Esophagus (tissue), 2 donors: ENCODE measurements around the gene PRRX1. TPM values are rescaled to one million over a fixed set of nuclear protein-coding genes. Genes with fewer than 3 reads are reported as not detected.

Source experiments
- H3K27ac ChIP-seq, 2 donors: one replicate each; pipeline ENCODE4 v1.5.1; 2013; ENCODE audit warnings: low read depth in 2 of 2, mild to moderate bottlenecking in 2 of 2, inconsistent platforms in 1 of 2, low read length in 1 of 2, moderate library complexity in 1 of 2
- H3K27me3 ChIP-seq, 2 donors: one replicate each; pipeline ENCODE4 v1.6.1; 2013; ENCODE audit warnings: low read length in 2 of 2, control low read depth in 1 of 2, mild to moderate bottlenecking in 1 of 2; ENCODE audit not compliant: insufficient read depth in 2 of 2, control insufficient read depth in 1 of 2
- H3K36me3 ChIP-seq, 2 donors: one replicate each; pipeline ENCODE4 v1.6.1; 2013; ENCODE audit warnings: low read length in 1 of 2; ENCODE audit not compliant: control insufficient read depth in 2 of 2, insufficient read depth in 2 of 2
- H3K4me1 ChIP-seq, 2 donors: one replicate each; pipeline ENCODE4 v1.6.1; 2013; ENCODE audit warnings: low read length in 1 of 2; ENCODE audit not compliant: control insufficient read depth in 2 of 2, insufficient read depth in 2 of 2
- H3K4me3 ChIP-seq, 2 donors: one replicate each; pipeline ENCODE4 v1.5.1; 2013; ENCODE audit warnings: low read length in 2 of 2, mild to moderate bottlenecking in 2 of 2, low read depth in 1 of 2, moderate library complexity in 1 of 2
- H3K9me3 ChIP-seq, 2 donors: one replicate each; pipeline ENCODE4 v1.6.1; 2013; ENCODE audit warnings: mild to moderate bottlenecking in 2 of 2, low read depth in 1 of 2, low read length in 1 of 2, moderate library complexity in 1 of 2; ENCODE audit not compliant: control insufficient read depth in 2 of 2, insufficient read depth in 1 of 2
- whole genome bisulfite sequencing, 2 donors: extraction: QIAGEN DNeasy Blood & Tissue Kit; methylation state at CpG; one replicate each; pipeline ENCODE4 v1.1.7; 2013; 5-methylcytosine and 5-hydroxymethylcytosine counted together
- polyA plus RNA-seq, 2 donors: library from polyadenylated mRNA; stranded (reverse); fragments of 200-250 nt; gene quantifications; one replicate each; pipeline ENCODE4 v1.2.3, GENCODE V29; 2013
- donor health status: healthy with polysubstance abuse.
- donor health status: Bipolar disorder and iron deficiency.

The PRRX1 gene
- polyA plus RNA-seq, result 1 to 10 TPM; 2.2 to 4.5 TPM

DNA sequence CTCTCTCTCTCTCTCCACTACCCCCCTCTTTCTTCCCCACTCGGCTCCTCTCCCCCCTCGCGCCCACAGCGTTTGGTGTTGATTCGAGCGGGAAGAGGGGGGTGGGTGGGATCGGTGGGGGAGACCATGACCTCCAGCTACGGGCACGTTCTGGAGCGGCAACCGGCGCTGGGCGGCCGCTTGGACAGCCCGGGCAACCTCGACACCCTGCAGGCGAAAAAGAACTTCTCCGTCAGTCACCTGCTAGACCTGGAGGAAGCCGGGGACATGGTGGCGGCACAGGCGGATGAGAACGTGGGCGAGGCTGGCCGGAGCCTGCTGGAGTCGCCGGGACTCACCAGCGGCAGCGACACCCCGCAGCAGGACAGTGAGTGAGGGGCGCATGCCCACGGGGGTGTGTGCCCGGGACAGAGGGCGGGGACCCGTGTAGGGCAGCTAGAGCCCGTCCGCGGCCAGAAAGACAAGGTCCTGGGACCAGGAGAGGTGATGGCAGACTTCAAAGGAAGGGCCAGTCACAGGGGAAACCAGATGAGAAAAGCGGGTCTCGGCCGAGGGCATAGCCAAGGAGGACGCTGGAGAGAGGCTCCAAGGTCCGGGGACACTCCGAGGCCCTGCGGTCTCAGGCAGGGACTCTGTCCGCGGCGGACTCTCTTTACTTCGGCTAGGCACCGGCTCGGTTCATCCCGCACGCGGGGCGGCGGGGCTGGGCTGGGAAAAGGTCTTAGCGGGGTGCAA, at the start of gene PRRX1:
PRRX1 (plus strand) TSS at position 39 of the 735 bp plus-strand sequence; CDS start at position 127, 88 bp downstream.
- Histone ChIP-seq H3K27me3 (peaks cover 0 to 5% of the 10 kb centered on the region in 2 donors), H3K27ac (peak within 1 kb of the TSS; percentile 60 to 76), H3K4me1 (peaks cover 0 to 5% of the 10 kb centered on the region in 2 donors), H3K36me3 (no peaks in the 10 kb centered on the region), H3K9me3 (peaks cover 0 to 3% of the 10 kb centered on the region in 2 donors), H3K4me3 (peak within 1 kb of the TSS; percentile 57 to 58)
- WGBS, 2 donors, result 2% methylated on average over 55 to 56 of the region's 56 CpGs

DNA sequence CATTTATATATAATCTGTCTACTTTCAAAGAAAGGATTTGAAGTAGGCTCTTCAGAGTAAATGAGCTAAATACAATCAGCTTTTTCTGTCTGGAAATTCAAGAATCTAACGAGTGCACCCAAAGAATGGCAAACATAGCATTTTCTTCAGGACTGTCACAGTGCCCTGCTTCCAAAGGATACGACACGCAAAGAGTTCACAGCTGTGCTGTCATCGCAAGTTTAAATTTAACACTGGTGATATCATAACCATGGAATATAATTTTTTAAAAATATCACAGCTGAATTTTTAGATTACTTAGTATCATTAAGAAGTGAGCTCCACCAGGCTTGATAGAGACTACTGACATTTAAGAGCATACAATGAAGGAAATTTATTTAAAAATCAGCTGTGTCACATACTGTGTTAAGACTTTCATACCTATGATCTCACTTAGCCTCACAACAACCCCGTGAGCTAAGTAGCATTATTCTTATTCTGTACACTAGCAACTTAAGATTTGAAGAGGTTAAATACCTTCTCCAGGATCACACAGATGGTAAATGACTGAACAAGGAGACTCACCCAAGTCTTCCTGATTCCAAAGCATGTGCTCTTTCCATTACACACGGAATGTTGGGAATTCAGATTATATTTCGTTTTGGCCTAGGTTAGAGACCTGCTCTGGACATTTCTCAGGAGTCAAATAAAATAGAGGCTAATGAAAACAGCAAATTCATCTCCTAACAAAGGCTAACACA, 46.2 kb upstream of the PRRX1 start:
- 80 to 86% methylated on average over 7 of the region's 7 CpGs for WGBS, 2 donors
- no peaks in the 10 kb centered on the region for H3K4me1 ChIP-seq
- H3K36me3 ChIP-seq, result no peaks in the 10 kb centered on the region
- H3K27me3 ChIP-seq, result no peaks in the 10 kb centered on the region
- no peak overlapping the region for H3K27ac ChIP-seq
- no peak overlapping the region for H3K4me3 ChIP-seq
- H3K9me3 ChIP-seq, result no peaks in the 10 kb centered on the region

DNA sequence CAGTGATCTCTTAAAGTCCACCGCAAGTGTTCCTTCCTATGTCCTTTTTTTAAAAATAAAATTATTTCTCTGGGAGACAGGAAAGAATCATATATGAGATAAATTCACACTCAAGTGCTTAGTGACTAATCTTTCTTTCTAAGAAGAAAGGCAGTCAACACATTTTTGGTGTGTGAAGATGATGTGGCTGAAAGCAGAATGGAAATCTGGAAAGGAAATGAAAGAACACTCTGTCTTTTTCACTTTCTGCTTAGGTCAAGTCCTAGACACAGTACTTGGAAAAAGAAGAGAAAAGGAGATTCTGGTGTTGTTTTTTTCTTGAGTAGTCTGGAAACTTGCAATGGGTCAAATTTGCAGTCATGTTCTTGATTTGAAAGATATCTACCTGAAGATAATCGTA, 45.5 kb upstream of the PRRX1 start:
- 89 to 91% methylated on average over 2 of the region's 2 CpGs for WGBS, 2 donors
- H3K9me3 ChIP-seq, result no peaks in the 10 kb centered on the region
- H3K27ac ChIP-seq, result no peak overlapping the region
- no peaks in the 10 kb centered on the region for H3K36me3 ChIP-seq
- H3K27me3 ChIP-seq, result no peaks in the 10 kb centered on the region
- H3K4me1 ChIP-seq, result no peaks in the 10 kb centered on the region
- H3K4me3 ChIP-seq, result no peak overlapping the region

DNA sequence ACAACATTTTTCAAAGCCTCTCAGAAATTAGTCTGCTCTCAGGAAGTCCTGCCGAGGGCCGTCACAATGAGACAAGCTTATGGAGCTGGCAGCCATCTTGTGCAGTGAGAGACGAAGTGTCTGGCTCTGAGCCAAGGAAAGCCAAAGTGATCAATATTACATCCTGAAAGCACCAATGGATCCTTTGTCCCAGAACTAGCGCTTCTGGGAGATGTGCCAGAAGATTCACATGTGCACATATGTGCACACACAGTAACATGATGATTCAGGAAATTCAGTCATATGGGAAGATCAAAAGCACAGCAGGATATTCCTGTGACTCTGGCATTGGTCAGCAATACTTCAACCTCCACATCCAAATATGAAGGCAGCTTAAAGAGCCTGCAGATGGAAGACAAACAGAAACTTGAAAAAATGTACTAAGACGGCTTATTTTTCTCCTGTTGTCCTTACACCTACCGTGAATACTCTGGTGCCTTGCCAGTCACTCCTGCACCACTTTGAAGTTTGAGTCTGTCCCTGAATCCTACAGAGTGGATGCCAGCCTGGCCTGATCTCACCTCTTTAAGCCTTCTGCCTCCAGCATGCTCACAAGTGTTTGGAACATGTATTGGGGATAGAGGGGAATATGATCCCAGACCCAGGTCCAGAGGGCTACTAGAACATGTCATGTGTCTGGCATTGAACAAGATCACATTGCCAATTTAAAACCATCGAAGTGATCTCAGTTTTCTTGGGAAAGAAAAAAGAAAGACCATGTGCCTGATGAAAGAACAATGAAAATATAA, 44.5 kb upstream of the PRRX1 start:
- no peak overlapping the region for H3K4me3 ChIP-seq
- H3K27ac ChIP-seq, result no peak overlapping the region
- no peaks in the 10 kb centered on the region for H3K4me1 ChIP-seq
- H3K36me3 ChIP-seq, result no peaks in the 10 kb centered on the region
- 48 to 60% methylated on average over 7 of the region's 7 CpGs for WGBS, 2 donors
- no peaks in the 10 kb centered on the region for H3K27me3 ChIP-seq
- H3K9me3 ChIP-seq, result no peaks in the 10 kb centered on the region

DNA sequence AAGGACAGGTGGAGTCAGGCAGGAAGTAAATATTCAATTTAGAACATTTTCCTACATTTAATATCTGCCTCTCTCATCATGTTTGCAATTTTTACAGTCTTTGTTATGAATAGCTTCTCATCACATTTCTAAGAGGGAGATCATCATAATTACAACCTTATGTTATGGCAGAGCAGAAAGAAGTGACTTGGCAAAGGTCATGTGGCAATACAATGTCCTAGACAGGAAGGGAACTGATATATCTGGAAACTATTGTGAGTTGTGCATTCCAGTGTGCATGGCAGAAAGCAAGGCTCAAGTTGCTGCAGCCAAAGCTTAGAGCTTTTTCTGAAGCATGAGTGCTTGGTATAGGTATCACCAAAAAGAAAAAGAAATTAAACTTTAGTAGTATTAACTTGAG, 43.8 kb upstream of the PRRX1 start:
- no peak overlapping the region for H3K27ac ChIP-seq
- H3K36me3 ChIP-seq, result no peaks in the 10 kb centered on the region
- H3K4me3 ChIP-seq, result no peak overlapping the region
- no peaks in the 10 kb centered on the region for H3K9me3 ChIP-seq
- H3K27me3 ChIP-seq, result no peaks in the 10 kb centered on the region
- no peaks in the 10 kb centered on the region for H3K4me1 ChIP-seq

DNA sequence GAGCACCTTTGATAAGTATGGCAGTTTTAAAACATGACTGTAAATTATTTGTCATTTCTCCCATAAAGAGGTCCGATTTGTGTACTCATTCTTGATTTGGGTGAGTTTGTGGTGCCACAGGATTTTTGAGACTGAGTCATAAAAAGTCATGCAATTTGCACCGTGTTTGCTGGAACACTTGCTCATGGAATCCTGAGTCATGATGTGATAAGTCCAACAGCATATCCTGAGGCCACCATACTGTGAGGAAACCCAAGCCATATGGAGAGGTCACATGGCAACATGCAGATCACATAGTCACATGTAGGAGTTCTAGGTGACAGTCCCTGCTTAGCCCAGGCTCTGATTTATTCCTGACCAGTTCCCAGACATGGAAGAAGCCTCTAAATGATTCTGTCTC, 40.8 kb upstream of the PRRX1 start:
- no peak overlapping the region for H3K4me3 ChIP-seq
- H3K27me3 ChIP-seq, result no peaks in the 10 kb centered on the region
- no peaks in the 10 kb centered on the region for H3K4me1 ChIP-seq
- no peaks in the 10 kb centered on the region for H3K36me3 ChIP-seq
- WGBS, 2 donors, result 50 to 54% methylated on average over 2 of the region's 2 CpGs
- no peaks in the 10 kb centered on the region for H3K9me3 ChIP-seq
- no peak overlapping the region for H3K27ac ChIP-seq

DNA sequence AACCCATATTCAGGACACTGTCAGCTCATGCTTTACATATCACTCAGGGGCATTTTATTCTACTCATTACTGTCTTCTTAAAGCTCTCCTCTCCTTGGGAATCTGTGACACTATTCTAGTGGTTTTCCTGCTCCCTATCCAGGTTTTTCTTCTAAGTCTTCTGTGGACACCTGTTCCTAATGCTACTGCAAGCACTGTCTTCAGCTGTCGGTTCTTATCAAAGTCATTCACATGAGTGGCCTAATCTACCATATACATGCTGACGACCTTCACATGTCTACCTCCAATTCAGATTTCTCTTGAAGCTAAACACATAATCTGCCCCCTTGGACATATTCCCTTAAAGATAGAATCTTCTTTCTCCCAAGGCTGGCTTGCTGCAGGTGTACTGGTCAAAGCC, 39.8 kb upstream of the PRRX1 start:
- Histone ChIP-seq H3K9me3 (no peaks in the 10 kb centered on the region), H3K27ac (no peak overlapping the region), H3K36me3 (no peaks in the 10 kb centered on the region), H3K27me3 (no peaks in the 10 kb centered on the region), H3K4me3 (no peak overlapping the region), H3K4me1 (no peaks in the 10 kb centered on the region)
- WGBS, 2 donors, result 86 to 91% methylated on average over 2 of the region's 2 CpGs

DNA sequence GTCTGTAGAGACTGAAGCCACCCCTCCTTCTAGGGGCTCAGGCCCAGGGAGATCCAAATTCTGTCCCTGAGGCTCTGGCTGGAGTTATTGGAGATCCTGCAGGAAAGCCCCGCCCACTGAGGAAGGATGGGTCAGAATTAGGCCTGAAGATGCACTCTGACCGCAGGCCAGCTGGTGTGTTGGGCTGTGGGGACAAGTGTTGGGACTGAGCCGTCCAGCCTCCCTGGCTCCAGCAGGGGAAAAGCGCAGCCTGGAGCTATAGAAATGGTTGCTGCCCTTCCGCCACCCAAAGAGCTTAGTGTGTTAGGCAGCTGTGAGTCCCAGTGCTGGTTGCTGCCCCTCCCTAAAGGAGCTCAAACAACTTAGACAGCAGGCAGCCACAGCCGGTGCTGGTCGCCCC, 33.0 kb upstream of the PRRX1 start:
- H3K4me3 ChIP-seq, result no peak overlapping the region
- H3K9me3 ChIP-seq, result no peaks in the 10 kb centered on the region
- no peaks in the 10 kb centered on the region for H3K36me3 ChIP-seq
- no peaks in the 10 kb centered on the region for H3K27me3 ChIP-seq
- no peak overlapping the region for H3K27ac ChIP-seq
- 91% methylated on average over 7 of the region's 7 CpGs for WGBS, 2 donors
- H3K4me1 ChIP-seq, result no peaks in the 10 kb centered on the region

DNA sequence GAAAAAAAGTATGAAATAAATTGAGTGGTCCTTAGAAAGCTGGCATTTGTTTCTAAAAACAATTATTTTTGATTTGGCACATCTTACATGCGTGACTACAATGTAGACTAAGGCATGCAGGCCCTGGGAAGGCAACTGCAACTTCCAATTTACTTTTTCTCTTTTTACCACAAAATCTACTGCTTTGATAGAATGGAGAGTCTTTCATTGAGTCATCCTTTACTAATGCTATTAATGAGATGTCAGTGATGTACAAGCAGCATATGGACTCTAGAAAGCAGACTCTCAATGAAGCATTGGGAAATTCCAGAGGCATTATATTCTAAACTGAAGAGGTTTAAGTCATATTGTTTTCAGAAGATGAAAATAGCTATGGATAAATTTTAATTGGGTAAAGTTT, 29.6 kb upstream of the PRRX1 start:
- Histone ChIP-seq H3K36me3 (no peaks in the 10 kb centered on the region), H3K27me3 (no peaks in the 10 kb centered on the region), H3K9me3 (no peaks in the 10 kb centered on the region), H3K4me1 (no peaks in the 10 kb centered on the region), H3K27ac (no peak overlapping the region), H3K4me3 (no peak overlapping the region)
- WGBS, 2 donors, result 85 to 90% methylated on average over 1 of the region's 1 CpG
